GM12892 (cell line): ENCODE measurements around the gene FCER1G.
"Not testable (repeated sequence)": the region's sequence is repeated elsewhere in the genome, so short reads cannot be mapped to it uniquely, and the experiment has no call there.

Experiments used
- POLR2A ChIP-seq: IDR thresholded peaks from 2 replicates; pipeline ENCODE4 v1.6.1; 2011; ENCODE audit warnings: low read depth, low read length, control low read depth
- POLR2AphosphoS5 ChIP-seq: IDR thresholded peaks from 2 replicates; pipeline ENCODE4 v1.6.1; 2011; ENCODE audit warnings: low read depth, low read length, control low read depth

- not testable (repeated sequence) for TF ChIP-seq POLR2A, POLR2AphosphoS5
These were observed 40.9 kb downstream of the FCER1G start for GRCh38 chr1:161255955-161256520.
